GM21447 (cell line): ENCODE results near the gene TRAF7.
"Not testable (repeated sequence)": the region's sequence is repeated elsewhere in the genome, so short reads cannot be mapped to it uniquely, and the experiment has no call there.

Experiments used
- ATAC-seq: cut with Tn5 transposase; IDR thresholded peaks from one replicate; pipeline ENCODE4 v1.9.1; 2021; ENCODE audit not compliant: unreplicated experiment

The TRAF7 gene

GRCh38 chr16:2197765-2198164 is 42.2 kb downstream of the TRAF7 start:
- no peak for ATAC-seq

DNA sequence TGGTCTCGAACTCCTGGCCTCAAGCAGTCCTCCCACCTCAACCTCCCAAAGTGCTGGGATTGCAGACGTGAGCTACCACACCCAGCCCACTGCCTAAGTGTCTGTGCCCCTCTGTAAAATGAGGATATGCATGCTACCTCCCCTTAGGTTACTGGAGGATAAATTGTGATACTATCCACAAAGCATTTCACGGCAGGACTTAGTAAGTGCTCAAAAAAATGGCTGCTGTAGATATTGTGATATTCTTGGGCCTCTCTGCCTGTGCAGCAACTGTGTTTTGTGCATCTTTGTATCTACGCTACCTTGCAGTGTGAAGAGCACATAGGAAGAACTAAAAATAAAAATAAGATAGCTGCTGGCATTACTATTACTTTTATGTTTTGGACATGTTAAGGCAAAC is 42.7 kb downstream of the TRAF7 start:
- no peak for ATAC-seq

- no peak for ATAC-seq
Measured at GRCh38 chr16:2199095-2199494, 43.5 kb downstream of the TRAF7 start.

DNA sequence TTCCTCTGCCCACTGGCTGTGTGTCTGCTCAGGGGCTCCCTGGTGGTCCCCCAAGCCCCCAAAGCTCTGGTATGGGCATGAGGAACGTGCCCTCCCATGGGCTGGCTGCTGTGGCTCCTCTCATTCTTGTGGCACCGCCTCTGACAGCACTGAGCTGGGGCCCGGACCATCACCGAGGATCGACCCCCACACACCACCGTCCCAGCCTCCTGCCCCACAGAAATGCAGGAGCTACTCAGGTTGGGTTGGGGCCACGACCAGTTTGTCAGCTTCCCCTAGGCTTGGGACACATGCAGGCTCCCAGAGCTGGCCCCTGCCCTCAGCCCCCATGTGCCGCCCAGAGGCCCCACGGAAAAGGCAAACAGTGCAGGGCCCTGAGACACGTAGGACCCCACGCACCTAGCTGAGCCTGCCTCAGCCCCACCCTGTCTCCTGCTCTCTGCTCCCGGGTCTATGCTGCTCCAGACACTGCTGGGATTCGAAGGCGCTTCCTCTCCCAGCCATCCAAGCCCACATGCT is 44.1 kb downstream of the TRAF7 start:
- no peak for ATAC-seq

DNA sequence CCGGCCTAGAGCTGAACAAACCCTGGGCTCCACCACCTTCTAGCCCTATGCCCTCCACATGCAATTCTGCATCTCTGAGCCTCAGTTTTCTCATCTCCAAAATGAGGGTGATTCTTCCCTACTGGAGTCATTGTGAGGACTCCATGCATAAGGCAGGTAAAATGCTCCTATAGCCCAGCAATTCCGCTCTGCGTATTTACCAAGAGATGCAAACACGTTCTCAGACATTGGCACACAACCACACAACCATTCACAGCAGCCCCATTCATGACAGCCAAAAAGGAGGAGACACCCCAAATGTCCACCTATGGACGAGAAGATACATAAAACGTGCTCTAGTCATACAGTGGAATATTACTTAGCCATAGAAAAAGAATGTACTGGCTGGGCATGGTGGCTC is 44.7 kb downstream of the TRAF7 start:
- ATAC-seq = no peak

- not testable (repeated sequence) for ATAC-seq
Measured at GRCh38 chr16:2203119-2203688, 47.6 kb downstream of the TRAF7 start.

- no peak for ATAC-seq
Measured at GRCh38 chr16:2204416-2205103, 49.0 kb downstream of the TRAF7 start.

DNA sequence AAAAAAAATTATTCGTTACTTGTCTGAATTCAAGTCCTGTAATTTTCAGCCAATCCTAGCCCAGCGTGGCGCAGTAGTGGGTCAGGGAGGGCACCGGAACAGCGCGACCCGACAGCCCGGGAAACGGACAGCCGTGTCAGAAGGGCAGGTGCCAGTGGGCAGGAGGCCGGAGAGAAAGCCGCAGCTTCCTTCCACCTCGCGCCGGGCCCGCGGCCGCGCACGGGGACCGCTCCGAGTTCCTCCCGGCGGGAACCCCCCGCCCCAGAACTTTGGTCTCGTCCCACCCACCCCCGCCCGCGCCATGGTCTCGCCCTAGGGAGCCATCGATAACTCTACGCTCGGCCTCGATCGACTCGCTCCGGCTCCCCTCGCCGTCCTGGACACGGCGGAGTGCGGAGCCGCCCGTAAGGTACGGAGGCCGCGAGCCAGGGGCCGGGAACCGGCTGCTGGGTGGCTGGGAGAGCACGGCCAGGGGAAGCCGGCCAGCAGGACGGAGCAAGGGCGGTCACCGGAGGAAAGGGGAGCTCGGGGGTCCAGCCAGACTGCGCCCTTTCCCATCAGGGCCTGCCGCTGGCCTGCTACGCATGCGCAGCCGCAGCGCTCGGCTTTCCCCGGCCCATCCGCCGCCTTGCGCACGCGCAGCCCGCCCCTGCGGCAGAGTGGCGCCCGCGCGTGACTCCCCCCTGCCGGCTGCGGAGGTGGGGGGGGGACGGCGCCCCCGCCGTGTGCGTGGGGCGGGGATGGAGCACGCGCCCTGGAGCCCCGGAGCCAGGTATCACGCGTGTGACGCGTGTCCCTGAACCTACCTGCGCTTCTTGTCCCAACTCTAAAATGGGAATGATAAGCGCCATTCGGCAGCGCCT is 49.8 kb downstream of the TRAF7 start, which contains the start of gene MLST8:
MLST8 (plus strand) TSS at position 351 of the 863 bp plus-strand sequence. CDS start 632 bp downstream, outside the sequence.
- peak; percentile 65 for ATAC-seq

GRCh38 chr16:2205967-2206313 is 50.4 kb downstream of the TRAF7 start:
- ATAC-seq = peak; percentile 11

DNA sequence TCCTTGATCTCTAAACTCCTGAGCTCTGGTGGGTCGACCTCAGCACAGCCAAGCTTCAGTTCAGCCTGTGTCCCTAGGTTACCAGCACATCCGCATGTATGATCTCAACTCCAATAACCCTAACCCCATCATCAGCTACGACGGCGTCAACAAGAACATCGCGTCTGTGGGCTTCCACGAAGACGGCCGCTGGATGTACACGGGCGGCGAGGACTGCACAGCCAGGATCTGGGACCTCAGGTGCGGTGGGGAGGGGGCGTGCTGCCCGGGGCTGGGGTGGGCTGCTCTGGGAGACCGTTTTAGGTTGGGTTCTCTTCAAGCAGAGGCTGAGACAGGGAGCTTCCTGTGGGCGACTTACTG is 50.8 kb downstream of the TRAF7 start:
- no peak for ATAC-seq

DNA sequence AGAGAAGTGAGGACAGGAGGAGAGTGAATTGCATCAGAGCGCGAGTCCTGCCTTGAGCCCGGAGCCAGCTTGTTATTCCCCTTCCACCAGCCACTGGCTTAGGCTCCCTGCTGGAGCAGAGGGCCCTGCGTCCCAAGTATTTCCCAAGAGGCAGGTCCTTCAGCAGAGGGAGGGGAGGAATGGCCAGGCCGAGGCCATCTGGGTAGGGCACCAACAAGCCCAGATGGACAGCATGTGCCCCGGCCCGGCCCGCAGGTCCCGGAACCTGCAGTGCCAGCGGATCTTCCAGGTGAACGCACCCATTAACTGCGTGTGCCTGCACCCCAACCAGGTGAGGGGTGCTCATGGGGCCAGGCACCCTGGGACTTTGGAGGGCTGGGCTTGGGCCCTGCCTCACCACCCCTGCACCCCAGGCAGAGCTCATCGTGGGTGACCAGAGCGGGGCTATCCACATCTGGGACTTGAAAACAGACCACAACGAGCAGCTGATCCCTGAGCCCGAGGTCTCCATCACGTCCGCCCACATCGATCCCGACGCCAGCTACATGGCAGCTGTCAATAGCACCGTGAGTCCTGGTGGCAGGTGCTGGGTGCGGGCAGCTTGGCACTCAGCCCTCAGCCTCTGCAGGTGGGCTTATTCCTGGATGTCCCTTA is 51.3 kb downstream of the TRAF7 start:
- ATAC-seq = no peak

- no peak for ATAC-seq
Measured at GRCh38 chr16:2207872-2208271, 52.3 kb downstream of the TRAF7 start.

DNA sequence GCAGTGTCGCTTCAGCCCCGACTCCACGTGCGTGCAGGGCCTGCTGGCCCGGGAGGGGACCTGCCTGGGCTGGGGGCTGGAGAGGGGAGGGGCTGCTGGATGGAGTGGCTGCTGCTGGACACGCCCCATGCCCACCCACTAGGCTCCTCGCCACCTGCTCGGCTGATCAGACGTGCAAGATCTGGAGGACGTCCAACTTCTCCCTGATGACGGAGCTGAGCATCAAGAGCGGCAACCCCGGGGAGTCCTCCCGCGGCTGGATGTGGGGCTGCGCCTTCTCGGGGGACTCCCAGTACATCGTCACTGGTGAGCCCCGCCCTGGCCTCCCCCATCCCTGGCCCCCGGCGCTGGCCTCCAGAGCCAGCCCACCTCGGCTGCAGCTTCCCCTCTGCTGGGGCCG is 52.7 kb downstream of the TRAF7 start:
- ATAC-seq = no peak

DNA sequence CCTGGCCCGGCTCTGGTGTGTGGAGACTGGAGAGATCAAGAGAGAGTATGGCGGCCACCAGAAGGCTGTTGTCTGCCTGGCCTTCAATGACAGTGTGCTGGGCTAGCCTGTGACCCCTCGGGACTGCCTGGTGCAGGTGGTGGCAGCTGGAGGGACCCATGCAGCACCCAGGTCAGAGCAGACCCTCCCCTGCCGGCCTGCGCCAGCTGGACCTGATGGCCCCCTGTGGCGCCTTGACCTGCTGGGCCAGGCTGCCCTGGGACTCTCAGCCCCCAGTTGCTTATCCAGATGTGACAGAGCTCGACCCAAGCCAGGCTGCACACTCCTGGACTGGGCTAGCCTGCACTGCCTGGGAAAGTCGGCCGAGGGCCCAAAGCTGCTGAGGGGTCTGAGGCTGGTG is 53.2 kb downstream of the TRAF7 start:
- no peak for ATAC-seq

DNA sequence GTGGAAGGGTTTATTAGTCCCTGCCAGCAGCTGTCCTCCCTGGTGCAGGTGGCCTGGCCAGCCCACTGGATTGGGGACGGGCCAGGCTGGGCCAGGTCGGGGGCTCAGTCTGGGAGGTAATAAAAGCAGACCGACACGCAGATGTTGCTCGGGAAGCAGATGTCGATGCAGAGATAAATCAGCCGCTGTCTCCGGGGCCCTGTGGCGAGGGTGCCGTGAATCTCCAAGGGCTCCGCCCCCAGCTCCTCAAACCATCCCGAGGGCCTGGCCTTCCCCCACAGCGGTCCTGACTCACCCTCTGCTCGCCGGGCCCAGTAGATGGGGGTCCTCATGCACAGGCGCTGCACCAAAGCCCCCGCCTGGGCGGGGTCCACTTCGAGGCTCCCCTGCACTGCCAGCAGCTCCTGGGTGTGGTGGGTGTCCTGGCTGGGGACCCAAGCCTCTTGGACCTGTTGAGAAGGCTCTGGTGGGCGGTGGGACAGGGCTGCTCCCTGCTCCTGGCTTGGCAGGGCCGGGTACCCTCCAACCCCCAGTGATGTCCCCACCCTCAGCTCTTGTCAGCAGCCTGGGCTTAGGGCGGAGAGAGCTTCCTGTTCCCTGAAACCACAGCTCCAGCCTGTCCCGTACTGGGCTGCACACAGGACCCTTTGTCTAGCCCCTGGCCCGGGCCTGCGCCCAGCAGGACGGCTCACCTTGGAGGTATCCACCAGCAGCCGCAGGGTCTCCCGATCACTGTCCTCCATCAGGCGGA is 53.9 kb downstream of the TRAF7 start:
- no peak for ATAC-seq

- no peak for ATAC-seq
Measured at GRCh38 chr16:2210009-2210332, 54.4 kb downstream of the TRAF7 start.

DNA sequence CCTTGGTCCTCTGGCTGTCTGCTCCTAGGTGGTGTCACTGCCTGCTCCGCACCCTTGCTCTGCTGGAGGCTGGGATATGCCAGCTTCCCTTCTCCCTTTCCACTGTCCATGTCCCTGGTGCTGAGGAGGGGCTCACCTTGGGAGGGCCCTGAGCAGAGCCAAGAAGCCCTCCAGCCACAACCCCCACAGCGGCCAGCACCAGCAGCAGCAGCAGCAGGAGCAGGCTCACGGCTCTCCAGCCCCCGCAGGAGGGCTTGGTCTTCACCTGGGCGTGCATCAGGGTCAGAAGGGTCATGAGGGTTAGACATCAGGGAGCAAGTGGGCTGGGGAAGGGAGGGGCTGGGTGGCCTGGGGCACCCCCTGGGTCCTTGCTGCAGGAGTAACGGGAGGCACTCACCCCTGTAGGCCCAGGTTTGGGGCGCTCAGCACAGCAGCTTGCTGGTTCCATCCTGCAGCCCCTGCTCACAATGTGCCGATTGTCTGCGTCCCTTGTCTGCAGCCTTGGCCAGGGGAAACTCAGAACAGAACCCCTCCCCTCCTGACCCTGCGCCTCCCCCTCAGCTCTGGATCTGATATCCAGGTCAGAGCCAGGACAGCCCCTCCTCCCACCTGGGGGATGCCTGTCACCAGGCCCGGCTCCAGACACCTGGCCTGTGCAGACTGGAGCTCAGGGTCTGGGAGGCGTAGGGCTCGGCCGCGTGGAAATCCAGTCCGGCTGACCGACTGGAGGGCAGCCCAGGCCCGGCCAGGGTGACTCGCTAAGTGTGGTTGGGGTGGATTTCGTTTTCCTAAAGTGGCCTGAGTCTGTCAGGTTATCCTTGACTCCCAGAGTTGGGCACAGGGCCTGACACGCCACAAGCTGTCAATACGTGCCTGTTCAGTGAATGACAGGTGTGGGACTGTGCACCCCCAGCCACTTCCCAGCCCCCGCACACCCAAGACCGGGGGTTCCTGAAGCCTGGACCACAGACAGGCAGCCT is 55.1 kb downstream of the TRAF7 start, which contains the start of gene BRICD5:
BRICD5 (minus strand) TSS at position 478 of the 980 bp plus-strand sequence; CDS start at position 448, 30 bp downstream.
- no peak for ATAC-seq

GRCh38 chr16:2211923-2212347 is 56.4 kb downstream of the TRAF7 start:
- ATAC-seq = no peak
